NCI-H1092 treated with DMSO at 0.1 percent for 48 hours (cell line): ENCODE data around the gene CHTF8.

Source experiments
- DNase-seq: peaks from one replicate; lab custom pipeline; 2025; lab: John Stamatoyannopoulos, UW

Gene CHTF8

DNA sequence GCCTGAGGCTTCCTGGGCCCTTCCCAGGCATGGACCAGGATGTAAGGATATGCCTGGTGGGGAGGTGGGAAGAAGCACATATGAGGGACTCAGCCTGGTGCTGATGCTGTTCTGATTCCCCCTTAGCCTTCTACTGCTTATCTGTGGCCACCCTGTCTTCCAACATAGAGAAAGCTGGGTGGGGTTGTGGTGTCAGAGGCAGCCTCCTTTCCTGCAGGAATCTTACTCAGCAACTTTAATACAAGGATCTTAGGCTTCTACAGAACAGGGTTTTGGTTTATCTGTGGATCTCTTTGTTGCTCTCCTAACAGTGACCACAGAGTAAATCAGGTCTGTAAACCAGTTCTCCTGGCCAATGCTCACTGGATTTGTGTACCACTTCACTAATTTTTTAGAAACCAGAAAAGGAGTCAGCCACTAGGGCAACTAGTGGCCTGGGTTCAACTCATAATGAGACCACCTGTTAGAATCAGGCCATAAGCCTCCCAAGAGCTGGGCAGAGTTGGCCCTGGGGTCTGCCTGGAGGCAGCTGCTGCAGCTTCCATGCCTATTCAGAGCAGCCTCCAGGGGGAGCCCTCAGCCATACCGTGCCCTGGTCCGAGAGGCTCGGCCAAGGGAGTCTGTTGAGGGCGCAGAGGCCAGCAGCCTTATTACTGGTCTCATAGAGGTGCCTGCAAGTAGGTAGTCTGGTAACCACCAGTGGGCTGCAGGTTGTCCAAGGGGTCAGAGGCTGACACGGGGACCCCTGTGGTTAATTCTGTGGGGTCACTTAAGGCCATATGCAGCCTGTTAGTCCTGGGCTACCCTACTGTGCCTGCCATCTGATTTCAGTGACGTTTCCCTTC is 19.9 kb downstream of the CHTF8 start:
- no peak for DNase-seq

DNA sequence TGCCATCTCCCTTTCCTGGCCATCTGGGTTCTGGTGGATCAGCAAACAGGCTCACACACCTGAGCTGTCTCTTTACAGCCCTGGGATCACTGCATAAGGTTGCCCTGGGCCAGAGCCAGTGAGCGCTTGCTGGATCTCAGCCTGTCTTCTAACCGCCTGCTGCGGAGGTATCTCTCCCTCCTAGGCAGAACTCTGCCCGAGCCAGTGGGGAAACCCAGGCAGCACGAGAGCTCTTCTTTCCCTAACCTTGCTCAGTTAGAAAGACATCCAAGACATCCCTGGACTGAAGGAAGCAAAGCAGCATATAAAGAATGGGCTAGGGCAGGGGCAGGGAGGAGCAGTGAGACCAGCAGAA is 20.5 kb downstream of the CHTF8 start:
- DNase-seq = no peak

DNA sequence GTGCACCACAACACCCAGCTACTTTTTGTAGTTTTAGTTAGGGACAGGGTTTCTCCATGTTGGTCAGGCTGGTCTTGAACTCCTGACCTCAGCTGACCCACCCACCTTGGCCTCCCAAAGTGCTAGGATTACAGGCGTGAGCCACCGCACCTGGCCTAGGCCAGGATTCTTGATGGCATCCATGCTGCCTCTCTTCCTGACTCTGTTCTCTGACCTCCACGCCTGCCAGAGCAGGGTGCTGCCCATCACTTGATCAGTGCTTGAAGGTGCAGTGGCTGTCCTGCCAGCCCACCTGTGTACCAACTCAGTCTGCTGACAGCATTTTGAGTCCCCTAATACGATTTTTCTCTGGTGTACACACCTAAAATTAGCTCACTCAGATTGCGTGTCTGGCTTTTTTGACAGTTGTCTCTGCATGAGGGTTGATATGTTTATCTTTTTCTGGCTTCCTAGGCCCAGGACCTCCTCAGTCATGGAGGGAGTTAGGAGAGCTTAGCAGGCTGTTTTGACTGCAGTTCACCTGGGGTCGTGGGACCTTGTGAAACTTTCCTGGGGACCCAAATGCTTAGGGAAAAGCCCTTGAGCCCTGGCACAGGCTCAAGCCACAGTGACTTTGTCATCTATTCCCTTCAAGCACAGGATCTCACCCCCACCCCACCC is 21.0 kb downstream of the CHTF8 start:
- DNase-seq = no peak

DNA sequence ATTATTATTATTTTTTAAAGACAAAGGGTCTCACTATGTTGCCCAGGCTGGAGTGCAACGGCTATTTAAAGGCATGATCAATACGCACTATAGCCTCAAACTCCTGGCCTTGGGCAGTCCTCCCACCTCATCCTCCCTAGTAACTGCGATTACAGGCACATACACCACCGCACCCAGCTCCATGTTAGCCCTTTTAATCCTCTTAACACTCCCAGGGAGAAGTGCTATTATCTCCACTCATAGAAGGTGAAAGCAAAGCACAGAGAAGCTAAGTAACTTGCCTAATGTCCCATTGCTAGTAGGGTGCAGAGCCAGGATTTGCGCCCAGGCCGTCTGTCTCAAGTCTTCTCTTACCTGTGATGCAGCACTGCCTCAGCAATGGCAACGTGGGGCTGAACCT is 22.0 kb downstream of the CHTF8 start:
- DNase-seq = no peak

DNA sequence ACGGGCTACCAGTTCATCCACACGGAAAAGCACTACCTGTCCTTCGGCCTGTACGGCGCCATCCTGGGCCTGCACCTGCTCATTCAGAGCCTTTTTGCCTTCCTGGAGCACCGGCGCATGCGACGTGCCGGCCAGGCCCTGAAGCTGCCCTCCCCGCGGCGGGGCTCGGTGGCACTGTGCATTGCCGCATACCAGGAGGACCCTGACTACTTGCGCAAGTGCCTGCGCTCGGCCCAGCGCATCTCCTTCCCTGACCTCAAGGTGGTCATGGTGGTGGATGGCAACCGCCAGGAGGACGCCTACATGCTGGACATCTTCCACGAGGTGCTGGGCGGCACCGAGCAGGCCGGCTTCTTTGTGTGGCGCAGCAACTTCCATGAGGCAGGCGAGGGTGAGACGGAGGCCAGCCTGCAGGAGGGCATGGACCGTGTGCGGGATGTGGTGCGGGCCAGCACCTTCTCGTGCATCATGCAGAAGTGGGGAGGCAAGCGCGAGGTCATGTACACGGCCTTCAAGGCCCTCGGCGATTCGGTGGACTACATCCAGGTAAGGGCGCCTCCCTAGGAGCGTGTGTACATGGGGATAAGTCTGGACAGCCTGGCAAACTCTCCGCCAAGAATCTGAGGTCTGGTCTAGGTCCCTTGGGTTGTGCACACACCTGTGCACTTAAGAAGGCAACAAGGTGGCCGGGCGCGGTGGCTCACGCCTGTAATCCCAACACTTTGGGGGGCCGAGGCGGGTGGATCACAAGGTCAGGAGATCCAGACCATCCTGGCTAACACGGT is 22.7 kb downstream of the CHTF8 start:
- no peak for DNase-seq

DNA sequence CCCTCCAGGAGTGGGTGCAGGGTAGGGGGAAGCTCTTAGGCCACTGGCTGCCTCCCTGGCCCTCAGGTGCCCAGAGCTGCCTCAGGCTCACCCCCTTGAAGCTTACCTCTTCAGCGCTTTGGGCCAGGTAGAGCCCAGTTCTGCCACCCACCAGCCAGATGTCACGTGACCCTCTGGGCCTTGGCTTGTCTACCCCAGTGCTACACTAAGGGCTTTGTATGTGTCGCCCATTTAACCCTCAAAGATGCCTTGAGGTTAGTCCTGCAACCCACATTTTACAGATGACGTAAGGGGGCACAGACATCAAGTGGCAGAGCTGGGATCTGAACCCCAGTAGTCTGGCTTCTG is 23.5 kb downstream of the CHTF8 start:
- DNase-seq = no peak

DNA sequence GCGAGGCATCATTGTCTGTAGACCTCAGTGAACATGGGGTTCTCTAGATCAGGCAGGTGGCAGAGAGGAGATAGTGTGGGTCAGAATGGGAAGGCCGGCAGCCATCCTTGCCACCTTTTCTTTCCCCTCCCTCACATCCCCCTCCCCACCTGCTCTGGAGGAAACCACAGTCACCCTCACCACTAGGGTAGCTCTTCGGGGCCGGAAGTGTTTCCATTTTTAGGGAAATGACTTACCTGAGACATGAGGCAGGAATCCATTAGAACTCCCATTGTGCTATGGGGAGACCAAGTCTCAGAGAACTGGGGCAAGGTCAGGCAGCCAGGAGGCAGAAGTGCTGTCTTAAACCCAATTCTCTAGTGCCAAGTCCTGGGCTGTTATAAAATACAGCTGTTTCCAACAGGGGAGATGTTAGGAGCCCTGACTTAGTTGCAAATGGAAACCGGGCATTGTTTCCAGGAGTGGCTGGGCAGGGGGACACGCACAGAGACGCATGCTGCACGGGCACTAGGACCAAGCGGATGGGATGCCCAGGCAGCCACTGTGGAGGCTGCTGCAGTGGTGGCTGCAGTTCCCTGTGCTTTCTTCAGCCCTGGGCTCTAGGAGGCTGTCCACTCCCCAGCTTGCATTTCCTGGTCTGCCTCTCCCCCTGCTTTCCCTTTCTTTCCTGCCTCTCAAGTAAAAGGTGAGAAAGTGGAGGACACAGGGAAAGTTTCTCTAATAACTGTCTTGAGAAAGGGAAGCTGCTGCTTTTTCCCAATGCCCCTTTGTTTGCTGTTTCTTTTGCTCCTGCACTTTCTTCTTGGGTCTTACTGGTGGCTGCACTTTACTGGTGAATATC is 24.1 kb downstream of the CHTF8 start:
- DNase-seq = no peak

DNA sequence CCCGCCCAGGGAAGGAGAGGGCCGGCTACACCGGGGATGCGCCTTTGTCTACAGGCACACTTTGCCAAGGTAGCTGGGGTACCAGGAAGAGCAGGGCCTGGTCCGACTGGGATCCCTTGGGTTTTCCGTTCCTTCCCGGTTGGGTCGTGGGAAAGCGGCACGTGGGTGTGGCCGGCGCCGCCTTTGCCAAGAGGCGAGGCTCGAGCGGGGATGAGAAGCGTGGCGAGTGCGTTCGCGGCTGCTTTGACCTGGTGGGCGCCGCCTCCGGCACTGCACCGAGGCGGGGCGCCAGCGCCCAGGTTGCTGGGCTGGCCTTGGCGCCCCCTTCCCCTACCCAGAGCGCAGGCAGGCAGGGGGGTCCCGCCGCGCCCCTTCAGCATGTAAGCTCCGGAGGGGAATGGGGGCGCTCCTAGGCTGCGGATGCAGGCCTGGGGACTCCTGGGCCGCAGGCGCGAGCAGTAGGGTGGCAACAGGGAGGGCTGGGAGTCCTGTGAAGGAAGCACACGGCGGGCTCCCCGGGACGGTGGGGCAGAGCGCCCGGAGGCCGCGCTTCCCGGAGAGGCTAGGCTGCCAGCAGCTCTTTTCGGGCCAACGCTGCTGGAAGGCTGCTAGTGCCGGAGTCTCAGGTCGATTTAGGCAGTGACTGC is 24.9 kb downstream of the CHTF8 start:
- DNase-seq = peak; percentile 43

DNA sequence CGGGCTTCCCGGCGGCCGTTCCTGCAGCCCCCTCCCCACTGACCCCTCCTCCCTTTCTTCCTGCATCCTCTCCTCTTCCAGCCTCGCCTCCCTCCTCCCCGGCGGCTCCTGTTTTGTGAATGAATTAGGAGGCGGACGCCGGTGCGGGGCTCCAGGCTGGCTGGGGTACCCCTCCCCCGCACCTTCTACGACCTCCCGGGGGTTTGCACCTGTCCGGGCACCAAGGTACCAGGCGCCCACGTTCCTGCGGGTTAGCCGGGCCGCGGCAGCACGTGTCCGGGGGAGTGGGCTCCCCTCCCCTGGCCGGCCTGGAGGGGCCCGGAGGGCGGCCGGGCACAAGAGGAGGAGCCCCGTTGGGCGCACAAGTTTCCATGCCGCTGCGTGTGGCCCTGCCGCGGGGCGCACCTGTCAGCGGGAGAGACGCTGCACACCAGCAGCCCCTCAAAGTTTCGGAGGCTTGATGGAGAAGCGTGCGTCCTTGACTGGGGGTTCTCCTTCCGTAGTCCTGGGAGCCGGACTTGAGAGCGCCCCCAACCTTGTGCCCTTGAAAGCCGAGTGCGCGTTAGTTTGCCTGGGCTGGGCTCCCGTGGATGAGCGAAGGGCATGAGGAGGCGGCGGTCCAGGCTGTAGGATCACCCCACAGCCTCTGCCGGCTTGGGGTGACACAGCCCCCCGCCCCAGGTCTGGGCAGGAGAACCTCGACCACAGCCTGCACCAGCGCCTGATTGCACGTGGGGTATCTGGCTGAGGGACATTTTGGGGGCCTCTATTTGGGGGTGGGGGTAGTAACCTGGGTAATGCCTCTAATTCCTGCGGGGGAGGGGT is 25.7 kb downstream of the CHTF8 start:
- DNase-seq = no peak

DNA sequence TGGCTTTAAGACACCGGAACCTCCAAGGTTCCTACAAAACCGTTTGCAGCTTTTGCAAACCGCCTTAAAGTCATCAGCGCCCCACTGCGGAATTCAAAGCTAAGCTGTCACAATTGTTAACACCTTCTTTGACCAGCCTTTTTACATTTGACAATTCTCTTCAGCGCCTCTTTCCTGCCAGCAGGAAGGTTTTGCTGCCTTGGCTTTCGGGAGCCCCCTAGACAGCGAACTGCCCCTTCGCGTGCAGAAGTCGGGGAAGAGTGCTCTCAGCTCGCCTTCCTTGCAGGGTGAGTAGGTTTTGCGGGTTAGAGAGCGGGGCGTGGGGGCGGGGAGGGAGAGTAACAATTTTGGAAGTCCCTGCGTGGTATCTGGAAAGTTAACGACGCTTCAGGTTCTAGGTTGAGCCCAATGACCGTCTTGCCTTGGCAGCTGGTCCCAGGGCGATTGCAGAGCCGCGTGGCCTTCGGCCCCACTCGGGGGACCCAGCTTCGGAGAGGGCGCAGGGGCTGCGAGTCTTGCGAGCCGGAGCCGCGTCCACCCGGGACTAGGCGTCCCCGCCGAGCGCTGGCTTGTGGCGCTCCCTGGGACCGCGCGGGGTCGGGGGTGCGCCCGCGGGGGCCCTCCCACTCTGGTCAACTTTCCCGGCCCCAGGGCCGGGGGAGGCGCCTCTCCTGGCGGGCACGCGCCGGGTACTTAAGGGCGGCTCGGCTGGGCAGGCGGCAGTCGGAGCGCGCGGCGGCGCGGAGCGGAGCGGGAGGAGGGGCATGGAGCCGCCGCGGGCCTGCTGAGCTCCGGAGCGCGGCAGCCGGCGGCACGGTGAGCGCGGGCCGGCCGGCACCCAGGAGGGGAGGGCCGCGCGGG is 26.7 kb downstream of the CHTF8 start, which contains the start of gene HAS3:
HAS3 (plus strand) TSS at position 153 of the 861 bp plus-strand sequence. CDS start 3,743 bp downstream, outside the sequence.
- peak; percentile 67 for DNase-seq

DNA sequence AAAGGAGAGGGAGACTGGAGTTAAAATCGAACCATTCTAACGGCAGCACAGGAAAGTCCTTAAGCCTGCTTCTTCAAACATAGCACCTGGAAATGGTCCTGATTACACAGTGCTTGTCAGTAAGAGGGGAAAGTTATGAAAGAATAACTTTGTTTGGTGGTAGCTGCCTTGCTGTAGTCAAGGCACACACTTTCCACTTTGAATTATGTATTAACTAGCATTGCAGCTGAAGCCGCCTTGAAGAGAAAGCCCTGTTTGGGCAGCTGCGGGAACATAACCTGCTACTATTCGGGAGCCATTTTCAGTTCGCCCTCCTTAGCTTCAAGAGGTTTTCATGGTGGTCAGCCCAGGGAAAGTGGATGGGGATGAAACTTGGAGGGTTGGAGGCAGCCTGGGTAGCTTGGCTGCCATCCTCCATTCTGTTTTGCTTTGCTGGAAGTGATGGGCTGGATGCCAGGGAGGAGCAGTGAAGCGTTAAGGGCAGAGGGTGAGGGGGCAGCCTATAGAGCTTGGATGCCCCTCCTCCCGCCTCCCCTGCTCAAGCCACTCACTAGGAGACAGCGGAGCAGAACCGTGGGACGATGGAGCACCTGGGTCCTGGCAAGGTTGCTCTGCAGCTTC is 32.2 kb downstream of the CHTF8 start:
- DNase-seq = peak; percentile 98

DNA sequence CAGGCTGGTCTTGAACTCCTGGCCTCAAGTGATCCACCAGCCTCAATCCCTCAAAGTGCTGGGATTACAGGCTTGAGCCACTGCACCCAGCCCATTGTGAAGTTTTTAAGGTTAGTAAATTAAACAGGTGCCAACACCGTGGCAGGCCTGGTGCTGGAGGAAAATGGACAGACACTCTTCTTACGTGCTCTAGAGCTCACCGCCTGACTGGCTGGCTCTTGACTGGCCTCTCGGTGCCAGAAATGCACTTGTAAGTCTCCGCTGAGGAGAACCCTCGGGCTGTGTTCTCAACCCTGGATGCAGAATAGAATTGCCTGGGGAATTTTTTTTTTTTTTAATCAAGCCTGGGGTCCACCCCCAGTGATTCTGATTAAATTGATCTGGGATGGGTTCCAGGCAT is 37.2 kb downstream of the CHTF8 start:
- DNase-seq = peak; percentile 93

DNA sequence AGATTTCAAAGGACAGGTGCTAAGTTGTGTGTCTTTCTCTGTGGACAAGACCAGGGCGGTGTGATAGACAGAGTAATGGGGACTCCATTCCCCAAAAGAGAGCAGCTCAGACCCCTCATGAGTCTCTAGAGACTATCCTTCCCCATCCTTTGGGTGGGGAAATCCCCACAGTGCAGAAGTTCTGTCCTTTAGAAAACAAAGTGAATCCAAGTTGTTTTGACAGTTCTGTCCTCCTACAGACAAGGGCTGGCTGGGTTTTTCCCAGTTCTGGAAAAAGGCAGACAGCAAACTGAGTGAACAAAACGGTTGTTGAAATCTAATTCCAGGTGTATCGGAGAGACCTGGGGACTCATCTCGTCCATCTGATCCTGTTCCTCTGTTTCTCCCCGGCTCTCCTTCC is 37.9 kb downstream of the CHTF8 start:
- no peak for DNase-seq

DNA sequence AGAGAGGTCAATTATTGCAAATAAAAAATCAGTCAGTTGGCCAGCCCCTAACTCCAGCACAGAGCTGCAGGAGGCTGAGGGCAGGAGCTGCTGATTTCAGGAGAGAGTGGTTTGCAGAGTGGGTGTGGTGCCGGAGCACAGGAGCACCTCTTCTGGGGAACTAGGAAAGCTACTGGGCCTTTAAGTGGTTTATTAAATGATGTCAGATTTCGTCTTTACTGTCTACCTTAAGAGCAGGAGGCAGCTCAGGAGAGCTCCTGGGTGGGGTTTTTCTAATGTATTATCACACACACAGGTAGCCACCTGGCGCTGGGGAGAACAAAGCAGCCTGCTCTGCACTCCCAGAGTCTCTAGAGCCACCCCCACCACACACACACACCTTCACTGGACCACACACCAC is 38.4 kb downstream of the CHTF8 start:
- peak; percentile 47 for DNase-seq

DNA sequence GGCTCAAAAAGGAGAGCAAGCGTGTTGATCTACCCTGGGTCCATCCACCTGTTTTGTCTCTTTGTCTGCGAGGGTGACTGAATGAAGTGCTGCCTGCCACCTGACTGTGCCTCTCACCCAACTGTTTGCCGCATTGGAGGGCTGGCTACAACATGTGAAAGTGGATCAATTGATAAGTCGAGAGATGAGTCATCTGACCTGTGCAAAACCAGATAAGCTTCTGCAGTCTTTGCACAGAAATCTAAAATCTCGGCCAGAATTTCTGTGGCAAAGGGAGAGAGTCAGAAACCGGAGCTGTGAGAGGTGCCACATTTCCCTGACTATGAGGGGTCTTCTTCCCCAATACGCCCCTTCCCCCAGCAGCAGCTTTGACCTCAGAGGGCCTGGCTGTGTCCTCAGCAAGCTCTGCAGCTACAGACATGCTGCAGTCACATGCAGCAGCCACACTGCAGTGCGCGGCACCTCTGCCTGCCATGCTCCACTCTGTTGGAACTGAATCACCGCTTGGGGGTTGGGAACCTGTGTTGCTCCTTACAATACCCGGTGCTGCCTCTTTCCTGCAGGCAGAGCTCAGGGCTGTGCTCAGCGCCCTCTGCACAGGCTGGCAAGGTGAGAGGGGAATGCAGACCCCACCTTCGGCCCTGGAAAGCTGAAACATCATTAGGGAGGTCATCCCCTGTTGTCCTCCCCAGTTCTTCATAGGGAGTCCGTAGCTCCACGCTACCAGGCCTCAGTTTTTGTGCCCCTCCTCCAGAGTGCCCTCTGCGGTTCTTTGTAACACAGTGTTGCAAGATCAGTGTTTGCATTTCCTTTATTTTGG is 43.1 kb downstream of the CHTF8 start:
- DNase-seq = peak; percentile 82

DNA sequence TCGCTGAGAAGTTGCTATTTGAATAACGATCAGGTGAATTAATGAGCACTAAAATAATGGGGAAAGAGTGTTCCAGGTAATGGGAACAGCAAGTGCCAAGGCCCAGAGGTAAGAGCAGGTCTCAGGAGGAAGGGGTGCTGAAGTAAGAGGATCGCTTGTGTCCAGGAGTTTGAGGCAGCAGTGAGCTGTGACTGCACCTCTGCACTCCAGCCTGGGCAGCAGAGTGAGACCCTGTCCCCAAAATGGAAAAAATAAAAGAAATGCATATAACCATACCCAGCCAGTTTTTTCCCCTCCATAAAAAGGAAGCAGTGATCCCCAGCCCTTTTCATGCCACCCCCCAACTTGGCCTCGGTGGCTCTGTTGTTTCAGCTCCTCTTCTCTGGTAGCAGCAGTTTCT is 43.7 kb downstream of the CHTF8 start:
- no peak for DNase-seq

DNA sequence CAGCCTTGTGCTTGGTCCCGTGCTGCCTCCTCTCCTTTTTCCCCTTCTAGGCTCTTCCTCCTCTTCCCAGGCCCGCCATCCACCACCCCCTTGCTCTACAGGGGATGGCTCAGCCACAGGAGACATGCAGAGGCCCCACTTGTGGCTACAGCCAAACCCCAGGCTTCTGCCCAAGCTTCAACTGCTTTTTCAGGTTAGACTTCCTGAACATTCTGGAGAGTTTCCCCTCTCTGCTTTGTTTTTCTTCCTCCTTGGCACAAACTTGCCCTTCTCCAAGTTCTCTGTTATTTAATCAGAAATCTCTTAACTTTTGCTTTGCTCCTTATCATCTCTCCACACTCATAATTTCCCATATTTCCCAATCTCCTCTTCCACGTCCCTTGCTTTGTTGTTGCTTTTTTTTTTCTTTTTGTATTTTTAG is 45.2 kb downstream of the CHTF8 start:
- no peak for DNase-seq

DNA sequence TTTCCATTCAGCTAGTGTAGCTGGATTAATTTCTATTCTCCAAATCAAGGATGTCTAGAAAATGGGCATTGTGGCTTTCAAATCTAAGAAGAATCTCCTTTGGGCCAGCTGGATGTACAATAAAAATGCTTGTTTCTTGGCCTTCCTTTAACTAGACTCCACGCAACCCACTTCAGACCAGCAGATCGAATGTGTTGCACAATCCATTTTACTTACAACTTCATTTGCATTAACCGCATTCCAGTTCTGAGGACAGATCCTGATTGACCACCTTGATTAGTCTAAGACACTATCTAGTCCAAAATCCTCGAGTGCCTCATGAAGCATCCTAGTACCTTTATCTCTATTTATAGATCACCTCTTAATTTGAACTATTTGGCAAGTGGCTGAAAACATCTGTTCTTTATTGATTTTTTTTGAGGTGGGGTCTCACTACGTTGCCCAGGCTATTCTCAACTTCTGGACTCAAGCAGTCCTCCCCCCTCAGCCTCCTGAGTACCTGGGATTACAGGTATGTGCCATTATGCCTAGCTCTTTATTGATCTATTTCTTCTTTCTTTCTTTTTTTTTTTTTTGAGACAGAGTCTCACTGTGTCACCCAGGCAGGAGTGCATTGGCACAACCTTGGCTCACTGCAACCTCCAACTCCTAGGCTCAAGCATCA is 47.2 kb downstream of the CHTF8 start:
- DNase-seq = no peak
